Neural progenitor cell (in vitro differentiated cells): ENCODE results near the gene COPS3. TPM values are rescaled to one million over a fixed set of nuclear protein-coding genes. Genes with fewer than 3 reads are reported as not detected.
A peak's percentile ranks its signal among the peaks of the same experiment; 100 is the strongest.
"Not testable (repeated sequence)": the region's sequence is repeated elsewhere in the genome, so short reads cannot be mapped to it uniquely, and the experiment has no call there.

Experiments used
- DNase-seq: peaks from one replicate; pipeline ENCODE4 v3.0.0-alpha.2; 2016; ENCODE audit warnings: low spot score
- H2AFZ ChIP-seq: fragments of 200-600 bp; sonication (generic); replicated peaks from 2 replicates; pipeline ENCODE4 v1.6.1; 2016; ENCODE audit warnings: antibody characterized with exemption
- H3F3A ChIP-seq: fragments of 200-600 bp; sonication (generic); 2 replicates; pipeline ENCODE4 v1.6.1; 2016; ENCODE audit warnings: antibody characterized with exemption, low read depth
- H3K27ac ChIP-seq: fragments of 200-600 bp; sonication (generic); 2 replicates; pipeline ENCODE4 v1.5.1; 2016; ENCODE audit warnings: mild to moderate bottlenecking
- H3K27me3 ChIP-seq: fragments of 200-600 bp; sonication (generic); 2 replicates; pipeline ENCODE4 v1.6.1; 2016; ENCODE audit warnings: mild to moderate bottlenecking, moderate library complexity
- H3K36me3 ChIP-seq: fragments of 200-600 bp; sonication (generic); 2 replicates; pipeline ENCODE4 v1.5.1; 2016
- H3K4me1 ChIP-seq: fragments of 200-600 bp; sonication (generic); 2 replicates; pipeline ENCODE4 v1.6.1; 2016; ENCODE audit warnings: mixed run types
- H3K4me2 ChIP-seq: fragments of 200-600 bp; sonication (generic); 2 replicates; pipeline ENCODE4 v1.6.1; 2016
- H3K4me3 ChIP-seq: fragments of 200-600 bp; sonication (generic); 2 replicates; pipeline ENCODE4 v1.5.1; 2016
- H3K79me2 ChIP-seq: fragments of 200-600 bp; sonication (generic); 2 replicates; pipeline ENCODE4 v1.6.1; 2016; ENCODE audit warnings: low read depth
- H3K9ac ChIP-seq: fragments of 200-600 bp; sonication (generic); 2 replicates; pipeline ENCODE4 v1.6.1; 2016
- H3K9me3 ChIP-seq: fragments of 200-600 bp; sonication (generic); 2 replicates; pipeline ENCODE4 v1.5.1; 2016; ENCODE audit warnings: low read depth
- H4K20me1 ChIP-seq: fragments of 200-600 bp; sonication (generic); 2 replicates; pipeline ENCODE4 v1.6.1; 2016; ENCODE audit warnings: low read depth
- H3K27ac Mint-ChIP-seq: 3 replicates; pipeline ENCODE4 v1.8.0; 2021; ENCODE audit warnings: mixed read lengths
- H3K27me3 Mint-ChIP-seq: 2 replicates; pipeline ENCODE4 v1.8.0; 2022; ENCODE audit warnings: low read depth, mild to moderate bottlenecking, inconsistent platforms, moderate library complexity, mixed read lengths; ENCODE audit not compliant: insufficient read depth
- H3K36me3 Mint-ChIP-seq: 3 replicates; pipeline ENCODE4 v1.8.0; 2021; ENCODE audit warnings: mixed read lengths
- H3K4me1 Mint-ChIP-seq: 3 replicates; pipeline ENCODE4 v1.8.0; 2021; ENCODE audit warnings: mixed read lengths
- H3K4me3 Mint-ChIP-seq: 3 replicates; pipeline ENCODE4 v1.8.0; 2021; ENCODE audit warnings: mild to moderate bottlenecking, moderate library complexity, mixed read lengths
- H3K9me3 Mint-ChIP-seq: 3 replicates; pipeline ENCODE4 v1.8.0; 2020; ENCODE audit warnings: mixed read lengths
- EZH2 ChIP-seq: fragments of 200-600 bp; sonication (generic); IDR thresholded peaks from 2 replicates; pipeline ENCODE4 v1.6.1; 2017; ENCODE audit warnings: antibody characterized with exemption, mild to moderate bottlenecking, moderate library complexity
- EZH2phosphoT487 ChIP-seq: fragments of 200-600 bp; sonication (generic); IDR thresholded peaks from 2 replicates; pipeline ENCODE4 v1.6.1; 2017; ENCODE audit warnings: antibody characterized with exemption
- total RNA-seq: library from RNA; depleted of rRNA; stranded (reverse); fragments of >200 nt; gene quantifications from 2 replicates; pipeline ENCODE4 v1.2.3, GENCODE V29; 2015; ENCODE audit warnings: low replicate concordance
- TF ChIP-seq, protein P1 (sequence below): fragments of 200-600 bp; sonication (generic); IDR thresholded peaks from 2 replicates; pipeline ENCODE4 v1.5.1; 2017; ENCODE audit warnings: antibody characterized with exemption, mild to moderate bottlenecking

The COPS3 gene
- total RNA-seq, 1 donor from 2014 or later: 113 TPM

DNA sequence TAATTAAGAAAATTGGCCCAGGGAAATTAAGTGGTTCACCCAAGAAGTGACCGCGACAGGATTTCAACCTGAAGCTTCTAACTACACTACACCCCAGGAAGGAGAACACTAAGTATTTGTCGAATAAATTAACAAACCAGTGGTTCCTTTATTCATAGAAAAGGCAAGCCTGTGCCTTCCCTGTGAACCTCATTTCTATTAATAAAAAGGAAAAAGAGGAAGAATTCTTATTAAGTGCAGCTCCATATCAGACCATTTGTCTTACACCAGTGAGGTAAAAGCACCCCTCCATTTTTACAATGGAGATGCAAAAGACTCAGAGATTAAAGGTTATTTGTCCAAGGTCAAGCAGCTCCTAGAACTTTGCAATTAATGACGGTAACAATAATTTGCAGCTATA is 1.7 kb downstream of the COPS3 start:
- Histone ChIP-seq H3K9me3 (no peaks in the 10 kb centered on the region), H2AFZ (no peak overlapping the region), H3K36me3 (no peaks in the 10 kb centered on the region), H3K79me2 (peaks cover 63% of the 10 kb centered on the region), H3K4me1 (no peaks in the 10 kb centered on the region), H3K27me3 (no peaks in the 10 kb centered on the region), H3F3A (no peaks in the 10 kb centered on the region), H4K20me1 (peaks cover 51% of the 10 kb centered on the region), H3K9ac (no peak overlapping the region), H3K27ac (no peak overlapping the region), H3K4me3 (peak overlapping the region; percentile 79), H3K4me2 (peak overlapping the region; percentile 93)
- H3K4me3 Mint-ChIP-seq: peak overlapping the region; percentile 91
- TF ChIP-seq EZH2phosphoT487 (no peak), EZH2 (no peak)
- TF ChIP-seq, protein P1, sequence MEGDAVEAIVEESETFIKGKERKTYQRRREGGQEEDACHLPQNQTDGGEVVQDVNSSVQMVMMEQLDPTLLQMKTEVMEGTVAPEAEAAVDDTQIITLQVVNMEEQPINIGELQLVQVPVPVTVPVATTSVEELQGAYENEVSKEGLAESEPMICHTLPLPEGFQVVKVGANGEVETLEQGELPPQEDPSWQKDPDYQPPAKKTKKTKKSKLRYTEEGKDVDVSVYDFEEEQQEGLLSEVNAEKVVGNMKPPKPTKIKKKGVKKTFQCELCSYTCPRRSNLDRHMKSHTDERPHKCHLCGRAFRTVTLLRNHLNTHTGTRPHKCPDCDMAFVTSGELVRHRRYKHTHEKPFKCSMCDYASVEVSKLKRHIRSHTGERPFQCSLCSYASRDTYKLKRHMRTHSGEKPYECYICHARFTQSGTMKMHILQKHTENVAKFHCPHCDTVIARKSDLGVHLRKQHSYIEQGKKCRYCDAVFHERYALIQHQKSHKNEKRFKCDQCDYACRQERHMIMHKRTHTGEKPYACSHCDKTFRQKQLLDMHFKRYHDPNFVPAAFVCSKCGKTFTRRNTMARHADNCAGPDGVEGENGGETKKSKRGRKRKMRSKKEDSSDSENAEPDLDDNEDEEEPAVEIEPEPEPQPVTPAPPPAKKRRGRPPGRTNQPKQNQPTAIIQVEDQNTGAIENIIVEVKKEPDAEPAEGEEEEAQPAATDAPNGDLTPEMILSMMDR: no peak
- peaks cover 3% of the 10 kb centered on the region for H3K36me3 Mint-ChIP-seq
- no peaks in the 10 kb centered on the region for H3K9me3 Mint-ChIP-seq
- H3K4me1 Mint-ChIP-seq: peaks cover 22% of the 10 kb centered on the region
- H3K27me3 Mint-ChIP-seq: peaks cover 7% of the 10 kb centered on the region
- no peak overlapping the region for H3K27ac Mint-ChIP-seq
- no peak for DNase-seq

DNA sequence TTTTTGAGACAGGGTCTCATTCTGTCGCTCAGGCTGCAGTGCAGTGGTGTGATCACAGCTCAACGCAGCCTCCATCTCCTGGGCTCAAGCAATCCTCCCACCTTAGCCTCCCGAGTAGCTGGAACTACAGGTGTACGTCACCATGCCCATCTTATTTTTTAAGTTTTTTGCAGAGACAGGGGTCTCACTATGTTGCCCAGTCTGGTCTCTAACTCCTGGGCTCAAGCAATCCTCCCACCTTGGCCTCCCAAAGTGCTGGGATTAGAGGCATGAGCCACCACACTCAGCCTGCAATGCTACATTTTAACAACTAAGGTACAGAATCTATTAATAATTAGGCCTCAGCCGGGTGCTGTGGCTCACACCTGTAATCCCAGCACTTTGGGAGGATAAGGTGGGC is 3.6 kb downstream of the COPS3 start:
- not testable (repeated sequence) for H3K4me3 ChIP-seq, H3K9me3 ChIP-seq, H3K4me3 Mint-ChIP-seq, H3K27ac Mint-ChIP-seq, H3K9me3 Mint-ChIP-seq, H3K36me3 ChIP-seq, H3K27me3 ChIP-seq, H3K4me2 ChIP-seq, H3K36me3 Mint-ChIP-seq, H2AFZ ChIP-seq, H3F3A ChIP-seq, H3K9ac ChIP-seq, DNase-seq, H3K27me3 Mint-ChIP-seq, H3K27ac ChIP-seq, H3K4me1 ChIP-seq
- peaks cover 22% of the 10 kb centered on the region for H3K4me1 Mint-ChIP-seq
- Histone ChIP-seq H4K20me1 (peaks cover 58% of the 10 kb centered on the region), H3K79me2 (peaks cover 70% of the 10 kb centered on the region)

DNA sequence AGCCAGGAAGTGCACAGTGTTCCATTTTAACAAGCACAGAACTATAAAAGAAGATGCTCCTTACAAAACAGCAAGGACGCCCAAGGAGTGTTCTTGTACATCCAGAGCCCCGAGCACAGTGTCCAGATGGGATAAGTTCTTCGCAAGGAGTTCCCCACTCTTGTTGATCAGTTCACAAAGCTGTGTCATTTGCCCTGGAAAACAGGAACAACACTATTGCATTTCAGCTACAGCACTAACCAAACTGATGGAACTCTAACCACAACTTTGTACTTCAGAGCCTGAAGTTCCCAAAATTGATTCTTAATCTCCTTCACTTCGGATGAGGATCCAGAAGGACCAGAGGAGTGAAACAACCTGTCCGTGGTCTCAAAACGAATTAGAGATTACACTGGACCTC is 5.1 kb downstream of the COPS3 start:
- Histone ChIP-seq H3K9ac (no peak overlapping the region), H3K36me3 (peaks cover 7% of the 10 kb centered on the region), H2AFZ (no peak overlapping the region), H3F3A (peaks cover 1% of the 10 kb centered on the region), H3K9me3 (no peaks in the 10 kb centered on the region), H3K4me1 (no peaks in the 10 kb centered on the region), H4K20me1 (peaks cover 63% of the 10 kb centered on the region), H3K27me3 (no peaks in the 10 kb centered on the region), H3K79me2 (peaks cover 70% of the 10 kb centered on the region), H3K4me3 (no peak overlapping the region), H3K27ac (no peak overlapping the region), H3K4me2 (no peak overlapping the region)
- no peaks in the 10 kb centered on the region for H3K9me3 Mint-ChIP-seq
- H3K27ac Mint-ChIP-seq: no peak overlapping the region
- peaks cover 8% of the 10 kb centered on the region for H3K36me3 Mint-ChIP-seq
- TF ChIP-seq EZH2phosphoT487 (no peak), EZH2 (no peak)
- TF ChIP-seq, protein P1: no peak
- H3K4me3 Mint-ChIP-seq: no peak overlapping the region
- peaks cover 10% of the 10 kb centered on the region for H3K4me1 Mint-ChIP-seq
- peaks cover 4% of the 10 kb centered on the region for H3K27me3 Mint-ChIP-seq
- no peak for DNase-seq

DNA sequence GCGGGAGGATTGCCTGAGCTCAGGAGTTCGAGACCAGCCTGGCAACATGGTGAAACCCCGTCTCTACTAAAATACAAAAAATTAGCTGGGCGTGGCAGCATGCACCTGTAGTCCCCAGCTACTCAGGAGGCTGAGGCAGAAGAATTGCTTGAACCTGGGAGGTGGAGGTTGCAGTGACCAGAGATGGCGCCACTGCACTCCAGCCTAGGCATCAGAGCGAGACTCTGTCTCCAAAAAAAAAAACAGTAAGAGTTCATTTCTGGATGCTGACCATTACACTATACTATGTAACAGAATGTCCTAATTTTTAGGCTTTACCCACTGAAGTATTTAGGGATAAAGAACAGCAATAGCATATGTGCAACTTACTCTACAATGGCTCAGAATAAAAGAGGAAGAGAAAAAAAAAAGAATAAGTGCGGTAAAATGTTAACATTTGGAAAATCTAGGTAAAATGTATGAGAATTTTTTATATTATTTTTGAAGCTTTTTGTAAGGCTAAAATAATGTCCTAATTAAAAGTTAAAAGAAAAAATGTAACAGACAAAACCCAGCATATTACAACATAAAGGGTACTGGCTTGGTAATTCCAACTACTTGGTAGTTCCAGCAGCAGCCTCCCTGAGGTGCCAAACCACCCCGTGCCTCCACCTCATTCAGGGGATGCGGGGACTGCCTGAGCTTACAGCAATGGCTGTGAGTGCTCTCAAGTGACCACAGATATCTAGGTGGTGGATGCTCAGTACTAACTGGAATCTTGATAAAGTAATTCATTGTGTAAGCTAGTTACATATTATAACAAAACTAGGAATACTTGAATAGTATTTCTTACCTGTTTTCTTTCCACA is 10.9 kb downstream of the COPS3 start:
- H3K4me3 Mint-ChIP-seq: no peak overlapping the region
- Histone ChIP-seq H2AFZ (no peak overlapping the region), H3K9me3 (no peaks in the 10 kb centered on the region), H3K27me3 (no peaks in the 10 kb centered on the region), H3K4me2 (no peak overlapping the region), H3K9ac (no peak overlapping the region), H3F3A (peaks cover 8% of the 10 kb centered on the region), H3K27ac (no peak overlapping the region), H3K36me3 (peaks cover 29% of the 10 kb centered on the region), H3K79me2 (peaks cover 16% of the 10 kb centered on the region), H3K4me3 (no peak overlapping the region), H3K4me1 (no peaks in the 10 kb centered on the region), H4K20me1 (peaks cover 21% of the 10 kb centered on the region)
- DNase-seq: peak; percentile 13
- peaks cover 2% of the 10 kb centered on the region for H3K27me3 Mint-ChIP-seq
- TF ChIP-seq, protein P1: peak; percentile 60
- no peak for TF ChIP-seq EZH2phosphoT487
- H3K4me1 Mint-ChIP-seq: no peaks in the 10 kb centered on the region
- no peaks in the 10 kb centered on the region for H3K9me3 Mint-ChIP-seq
- H3K36me3 Mint-ChIP-seq: peaks cover 20% of the 10 kb centered on the region
- H3K27ac Mint-ChIP-seq: no peak overlapping the region
